ENCODE data around the gene MRGPRG. TPM values are rescaled to one million over a fixed set of nuclear protein-coding genes. Genes with fewer than 3 reads are reported as not detected.

Gene MRGPRG
- total RNA-seq, 1 donor from 2014 or later = not detected

DNA sequence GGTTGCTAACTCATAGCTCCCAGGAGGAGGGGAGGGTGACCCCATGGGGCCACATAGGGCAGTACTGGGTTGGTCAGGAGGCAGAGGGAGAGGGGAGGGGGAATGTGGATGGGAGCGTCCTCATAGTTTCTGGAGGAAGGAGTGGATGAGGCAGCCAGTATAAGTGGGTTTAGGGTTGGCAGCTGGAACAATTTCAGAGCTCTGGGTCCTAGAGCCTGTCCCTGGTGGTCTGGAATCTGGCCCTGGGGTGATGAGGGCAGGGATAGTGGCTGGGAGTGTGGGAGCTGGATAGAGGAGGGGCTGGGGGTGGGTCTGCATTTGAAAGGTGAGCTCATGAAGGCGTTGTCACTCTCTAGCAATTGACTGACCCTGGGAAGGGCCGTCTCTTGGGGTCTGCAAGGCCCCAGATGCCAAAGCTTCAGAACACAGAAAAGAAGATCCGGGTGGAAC, 5.3 kb upstream of the MRGPRG start:
- H3K27me3 ChIP-seq = no peaks in the 10 kb centered on the region
- no peak for DNase-seq (ENCODE audit: extremely low spot score in 2 of 2)
- no peak for TF ChIP-seq POLR2A (IDR thresholded peaks at IDR 0.05)
- TF ChIP-seq, protein P1, sequence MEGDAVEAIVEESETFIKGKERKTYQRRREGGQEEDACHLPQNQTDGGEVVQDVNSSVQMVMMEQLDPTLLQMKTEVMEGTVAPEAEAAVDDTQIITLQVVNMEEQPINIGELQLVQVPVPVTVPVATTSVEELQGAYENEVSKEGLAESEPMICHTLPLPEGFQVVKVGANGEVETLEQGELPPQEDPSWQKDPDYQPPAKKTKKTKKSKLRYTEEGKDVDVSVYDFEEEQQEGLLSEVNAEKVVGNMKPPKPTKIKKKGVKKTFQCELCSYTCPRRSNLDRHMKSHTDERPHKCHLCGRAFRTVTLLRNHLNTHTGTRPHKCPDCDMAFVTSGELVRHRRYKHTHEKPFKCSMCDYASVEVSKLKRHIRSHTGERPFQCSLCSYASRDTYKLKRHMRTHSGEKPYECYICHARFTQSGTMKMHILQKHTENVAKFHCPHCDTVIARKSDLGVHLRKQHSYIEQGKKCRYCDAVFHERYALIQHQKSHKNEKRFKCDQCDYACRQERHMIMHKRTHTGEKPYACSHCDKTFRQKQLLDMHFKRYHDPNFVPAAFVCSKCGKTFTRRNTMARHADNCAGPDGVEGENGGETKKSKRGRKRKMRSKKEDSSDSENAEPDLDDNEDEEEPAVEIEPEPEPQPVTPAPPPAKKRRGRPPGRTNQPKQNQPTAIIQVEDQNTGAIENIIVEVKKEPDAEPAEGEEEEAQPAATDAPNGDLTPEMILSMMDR (IDR thresholded peaks at IDR 0.05) = no peak
- no peak for TF ChIP-seq POLR2AphosphoS5 (IDR thresholded peaks at IDR 0.05; ENCODE audit: insufficient read depth in 1 of 2, low read depth in 1 of 2)

GRCh38 chr11:3222941-3223915, 4.6 kb upstream of the MRGPRG start:
- TF ChIP-seq POLR2A (IDR thresholded peaks at IDR 0.05) (no peak), POLR2AphosphoS5 (IDR thresholded peaks at IDR 0.05; ENCODE audit: insufficient read depth in 1 of 2, low read depth in 1 of 2) (no peak)
- TF ChIP-seq, protein P1 (IDR thresholded peaks at IDR 0.05) = no peak
- intact Hi-C loops (cut with DNase I) = no loop called here
- Histone ChIP-seq H3K4me3 (no peak overlapping the region), H3K9me3 (no peaks in the 10 kb centered on the region), H3K27ac (no peak overlapping the region), H3K4me1 (peaks cover 16% of the 10 kb centered on the region), H3K36me3 (no peaks in the 10 kb centered on the region), H3K27me3 (no peaks in the 10 kb centered on the region)
- no peak for DNase-seq (ENCODE audit: extremely low spot score in 2 of 2)

More for the DNA sequence above, 5.3 kb upstream of the MRGPRG start:
- Histone ChIP-seq H3K4me1 (peaks cover 16% of the 10 kb centered on the region), H3K9me3 (no peaks in the 10 kb centered on the region), H3K27ac (no peak overlapping the region), H3K4me3 (no peak overlapping the region), H3K36me3 (no peaks in the 10 kb centered on the region)
- intact Hi-C loops (cut with DNase I) = no loop called here

DNA sequence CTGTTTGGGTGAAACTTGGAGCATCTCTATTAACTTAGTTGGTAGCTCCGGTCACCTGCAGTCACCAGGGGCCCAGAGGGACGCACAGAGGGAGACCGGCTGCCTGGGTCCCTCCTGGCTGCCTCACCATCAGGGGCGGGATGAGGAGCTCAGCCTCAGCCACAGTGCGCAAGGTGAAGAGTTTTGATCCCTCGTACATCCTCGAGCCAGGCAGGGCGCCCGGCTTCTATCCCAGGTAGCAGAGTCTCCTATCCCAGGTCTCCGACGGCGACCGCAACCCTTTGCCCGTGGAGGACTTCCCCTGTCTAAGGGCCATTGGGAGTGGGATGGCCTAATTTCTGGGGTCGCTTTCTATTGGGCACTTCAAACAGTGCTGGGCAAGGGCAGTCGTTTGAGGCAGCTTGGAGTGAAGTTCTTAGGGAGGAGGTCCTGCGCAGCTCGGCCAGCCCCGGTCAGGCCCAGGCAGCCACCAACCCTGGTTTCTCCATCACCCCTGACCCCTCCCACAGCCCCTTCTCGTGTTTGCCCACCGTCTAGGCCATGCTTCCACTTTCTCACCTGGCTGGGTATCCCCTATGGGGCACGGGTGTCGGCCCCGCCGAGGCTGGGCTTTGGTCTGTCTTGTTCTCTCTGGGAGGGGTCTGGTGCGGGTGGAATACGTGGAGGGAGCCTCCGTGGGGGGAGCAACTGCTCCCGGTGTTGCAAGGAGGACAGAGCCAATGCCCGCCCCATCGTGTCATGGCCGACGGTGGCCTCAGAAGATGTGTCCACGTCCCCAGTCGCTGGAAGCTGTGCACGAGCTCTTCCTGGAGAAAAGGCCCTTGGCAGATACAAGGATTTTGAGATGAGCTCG, 3.6 kb upstream of the MRGPRG start:
- intact Hi-C loops (cut with DNase I) = no loop called here
- no peak for DNase-seq (ENCODE audit: extremely low spot score in 2 of 2)
- Histone ChIP-seq H3K9me3 (no peaks in the 10 kb centered on the region), H3K36me3 (no peaks in the 10 kb centered on the region), H3K27me3 (no peaks in the 10 kb centered on the region), H3K4me1 (peaks cover 16% of the 10 kb centered on the region), H3K27ac (no peak overlapping the region), H3K4me3 (no peak overlapping the region)
- TF ChIP-seq, protein P1 (IDR thresholded peaks at IDR 0.05) = no peak
- no peak for TF ChIP-seq POLR2AphosphoS5 (IDR thresholded peaks at IDR 0.05; ENCODE audit: insufficient read depth in 1 of 2, low read depth in 1 of 2)
- no peak for TF ChIP-seq POLR2A (IDR thresholded peaks at IDR 0.05)

- no peaks in the 10 kb centered on the region for H3K9me3 ChIP-seq
- no peaks in the 10 kb centered on the region for H3K36me3 ChIP-seq
- H3K4me1 ChIP-seq = peaks cover 16% of the 10 kb centered on the region
- no peaks in the 10 kb centered on the region for H3K27me3 ChIP-seq
- TF ChIP-seq POLR2A (IDR thresholded peaks at IDR 0.05) = no peak
- TF ChIP-seq POLR2AphosphoS5 (IDR thresholded peaks at IDR 0.05; ENCODE audit: insufficient read depth in 1 of 2, low read depth in 1 of 2) = peak in 1 of 2 donors; percentile 31
- no peak for DNase-seq (ENCODE audit: extremely low spot score in 2 of 2)
- no peak overlapping the region for H3K4me3 ChIP-seq
- no peak overlapping the region for H3K27ac ChIP-seq
- intact Hi-C loops (cut with DNase I) = no loop called here
These were observed 2.9 kb upstream of the MRGPRG start for GRCh38 chr11:3221408-3222002.

Data from vagina (tissue), 2 donors.